Measurements from ENCODE around the gene SUCLG2.

DNA sequence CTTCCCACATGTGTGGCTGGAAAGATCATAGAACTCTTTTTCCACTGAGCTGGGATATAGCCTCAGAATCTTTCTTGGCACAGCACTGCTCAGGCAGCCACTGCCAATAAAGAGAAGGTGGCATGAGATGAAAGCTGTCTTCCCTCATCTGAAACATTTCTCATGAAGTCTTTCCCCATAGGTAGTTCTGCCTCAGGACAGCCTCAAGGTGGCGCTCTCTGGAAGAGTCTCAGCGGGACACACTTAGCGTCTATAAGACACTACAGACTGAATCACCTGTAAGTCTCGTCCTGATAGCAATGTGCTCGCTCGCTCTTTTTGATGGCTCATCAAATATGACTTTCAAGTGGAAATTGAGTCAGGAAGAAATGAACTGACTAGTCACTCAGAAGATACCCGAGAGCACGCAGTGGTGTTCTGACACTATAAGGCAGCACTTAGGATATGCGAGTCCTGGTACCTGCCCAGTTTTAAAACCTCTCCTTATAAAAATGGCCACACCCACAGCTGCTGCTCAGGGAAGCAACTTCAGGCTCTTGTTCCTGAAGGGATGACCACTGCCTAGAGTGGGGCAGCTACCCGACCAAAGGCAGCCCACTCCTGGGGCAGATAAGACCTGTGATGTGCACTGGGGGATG is 269.5 kb downstream of the SUCLG2 start:
- TF ChIP-seq, protein P1, sequence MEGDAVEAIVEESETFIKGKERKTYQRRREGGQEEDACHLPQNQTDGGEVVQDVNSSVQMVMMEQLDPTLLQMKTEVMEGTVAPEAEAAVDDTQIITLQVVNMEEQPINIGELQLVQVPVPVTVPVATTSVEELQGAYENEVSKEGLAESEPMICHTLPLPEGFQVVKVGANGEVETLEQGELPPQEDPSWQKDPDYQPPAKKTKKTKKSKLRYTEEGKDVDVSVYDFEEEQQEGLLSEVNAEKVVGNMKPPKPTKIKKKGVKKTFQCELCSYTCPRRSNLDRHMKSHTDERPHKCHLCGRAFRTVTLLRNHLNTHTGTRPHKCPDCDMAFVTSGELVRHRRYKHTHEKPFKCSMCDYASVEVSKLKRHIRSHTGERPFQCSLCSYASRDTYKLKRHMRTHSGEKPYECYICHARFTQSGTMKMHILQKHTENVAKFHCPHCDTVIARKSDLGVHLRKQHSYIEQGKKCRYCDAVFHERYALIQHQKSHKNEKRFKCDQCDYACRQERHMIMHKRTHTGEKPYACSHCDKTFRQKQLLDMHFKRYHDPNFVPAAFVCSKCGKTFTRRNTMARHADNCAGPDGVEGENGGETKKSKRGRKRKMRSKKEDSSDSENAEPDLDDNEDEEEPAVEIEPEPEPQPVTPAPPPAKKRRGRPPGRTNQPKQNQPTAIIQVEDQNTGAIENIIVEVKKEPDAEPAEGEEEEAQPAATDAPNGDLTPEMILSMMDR (conservative IDR thresholded peaks at IDR 0.05; ENCODE audit: low read depth, low read length), result peak; percentile 60
- TF ChIP-seq RFX5 (IDR thresholded peaks at IDR 0.05; ENCODE audit: low read depth, low read length) (no peak), RAD21 (IDR thresholded peaks at IDR 0.05; ENCODE audit: low read length) (peak; percentile 68), BHLHE40 (IDR thresholded peaks at IDR 0.05; ENCODE audit: low read depth, low read length) (no peak), MAFK (IDR thresholded peaks at IDR 0.05; ENCODE audit: low read depth, low read length) (peak; percentile 48), CEBPB (IDR thresholded peaks at IDR 0.05; ENCODE audit: low read depth, low read length) (no peak), POLR2A (IDR thresholded peaks at IDR 0.05; ENCODE audit: low read depth, low read length) (no peak)
- TF ChIP-seq, protein P2, sequence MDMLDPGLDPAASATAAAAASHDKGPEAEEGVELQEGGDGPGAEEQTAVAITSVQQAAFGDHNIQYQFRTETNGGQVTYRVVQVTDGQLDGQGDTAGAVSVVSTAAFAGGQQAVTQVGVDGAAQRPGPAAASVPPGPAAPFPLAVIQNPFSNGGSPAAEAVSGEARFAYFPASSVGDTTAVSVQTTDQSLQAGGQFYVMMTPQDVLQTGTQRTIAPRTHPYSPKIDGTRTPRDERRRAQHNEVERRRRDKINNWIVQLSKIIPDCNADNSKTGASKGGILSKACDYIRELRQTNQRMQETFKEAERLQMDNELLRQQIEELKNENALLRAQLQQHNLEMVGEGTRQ (IDR thresholded peaks at IDR 0.05; ENCODE audit: low read depth, low read length), result no peak
- TF ChIP-seq, protein P3, sequence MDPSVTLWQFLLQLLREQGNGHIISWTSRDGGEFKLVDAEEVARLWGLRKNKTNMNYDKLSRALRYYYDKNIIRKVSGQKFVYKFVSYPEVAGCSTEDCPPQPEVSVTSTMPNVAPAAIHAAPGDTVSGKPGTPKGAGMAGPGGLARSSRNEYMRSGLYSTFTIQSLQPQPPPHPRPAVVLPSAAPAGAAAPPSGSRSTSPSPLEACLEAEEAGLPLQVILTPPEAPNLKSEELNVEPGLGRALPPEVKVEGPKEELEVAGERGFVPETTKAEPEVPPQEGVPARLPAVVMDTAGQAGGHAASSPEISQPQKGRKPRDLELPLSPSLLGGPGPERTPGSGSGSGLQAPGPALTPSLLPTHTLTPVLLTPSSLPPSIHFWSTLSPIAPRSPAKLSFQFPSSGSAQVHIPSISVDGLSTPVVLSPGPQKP (IDR thresholded peaks at IDR 0.05; ENCODE audit: borderline replicate concordance, low read depth, low read length), result no peak

Measured in IMR-90 (cell line).